Testis (tissue), 3 donors: Measurements from ENCODE around the gene TTLL10. TPM values are rescaled to one million over a fixed set of nuclear protein-coding genes. Genes with fewer than 3 reads are reported as not detected.

Experiments used
- DNase-seq: peaks from one replicate; pipeline ENCODE4 v3.0.0-alpha.2; 2019
- H3K27ac ChIP-seq, 2 donors: fragments of 200-600 bp; sonication (generic); one replicate each; pipeline ENCODE4 v1.5.1; 2019
- H3K27me3 ChIP-seq: fragments of 200-600 bp; sonication (generic); one replicate; pipeline ENCODE4 v1.5.1; 2019
- H3K36me3 ChIP-seq: fragments of 200-600 bp; sonication (generic); one replicate; pipeline ENCODE4 v1.5.1; 2017; ENCODE audit warnings: low read depth; ENCODE audit errors: missing control alignments
- H3K4me1 ChIP-seq: fragments of 200-600 bp; sonication (generic); one replicate; pipeline ENCODE4 v1.5.1; 2019
- H3K4me3 ChIP-seq, 2 donors: fragments of 200-600 bp; sonication (generic); one replicate each; pipeline ENCODE4 v1.5.1; 2017 to 2019
- H3K9me3 ChIP-seq: fragments of 200-600 bp; sonication (generic); one replicate; pipeline ENCODE4 v1.5.1; 2017
- POLR2A ChIP-seq: fragments of 450-650 bp; IDR thresholded peaks from one replicate; pipeline ENCODE4 v1.6.1; 2017; ENCODE audit warnings: antibody characterized with exemption, mild to moderate bottlenecking, moderate library complexity
- WGBS, 2 donors: methylation state at CpG; one replicate each; pipeline ENCODE4 v1.1.5; 2018; 5-methylcytosine and 5-hydroxymethylcytosine counted together
- intact Hi-C: fragments of 100-400 bp; cut with DNase I; formaldehyde crosslinking; loops from one replicate; pipeline ENCODE4 v1.15.1; 2023; ENCODE audit warnings: low total_unique reads
- polyA plus RNA-seq: library from polyadenylated mRNA; stranded (reverse); fragments of 350-450 nt; fragmentation: Illumina TruSeq; extraction: RNeasy Lipid Tissue Mini Kit (QIAGEN cat#74804); gene quantifications from one replicate; pipeline ENCODE4 v1.2.3, GENCODE V29; 2014; ENCODE audit warnings: low read depth, low replicate concordance; ENCODE audit not compliant: insufficient read depth
- total RNA-seq, 2 donors: library from RNA; depleted of rRNA; stranded (reverse); fragments of >200 nt; gene quantifications; one replicate each; pipeline ENCODE4 v1.2.3, GENCODE V29; 2016
- TF ChIP-seq, protein P1 (sequence below), 3 experiments: fragments of 450-650 bp in 2 of 3; fragments of 200-600 bp in 1 of 3; sonication (generic) in 1 of 3; IDR thresholded peaks; one replicate each; pipeline ENCODE4 v1.5.1; 2016 to 2019; ENCODE audit warnings: antibody characterized with exemption in 3 of 3, mild to moderate bottlenecking in 2 of 3, moderate library complexity in 1 of 3

Gene TTLL10
- total and polyA plus RNA-seq, 3 donors from 2014 or later = 20.4 to 58.0 (median 44.9) TPM

DNA sequence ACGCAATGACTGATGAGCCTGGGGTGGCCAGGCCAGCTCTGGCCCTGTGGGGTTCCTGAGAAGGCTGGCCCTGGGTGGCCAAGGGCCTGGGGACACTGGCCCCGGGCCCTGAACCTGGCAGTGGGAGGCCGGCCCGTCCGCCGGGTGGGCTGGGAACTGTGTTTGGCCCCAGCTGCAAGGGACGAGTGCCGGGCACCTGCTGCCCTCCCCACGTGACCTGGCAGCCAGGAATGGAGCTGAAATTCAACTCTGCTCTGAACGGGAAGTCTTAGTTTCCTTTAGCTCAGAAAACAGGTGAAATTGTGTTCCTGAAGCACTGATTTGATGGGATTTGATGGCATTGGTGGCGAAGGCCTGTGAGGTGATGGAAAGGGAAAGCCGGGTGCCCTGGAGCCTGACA is 8.2 kb upstream of the TTLL10 start:
- H3K27me3 ChIP-seq = no peaks in the 10 kb centered on the region

DNA sequence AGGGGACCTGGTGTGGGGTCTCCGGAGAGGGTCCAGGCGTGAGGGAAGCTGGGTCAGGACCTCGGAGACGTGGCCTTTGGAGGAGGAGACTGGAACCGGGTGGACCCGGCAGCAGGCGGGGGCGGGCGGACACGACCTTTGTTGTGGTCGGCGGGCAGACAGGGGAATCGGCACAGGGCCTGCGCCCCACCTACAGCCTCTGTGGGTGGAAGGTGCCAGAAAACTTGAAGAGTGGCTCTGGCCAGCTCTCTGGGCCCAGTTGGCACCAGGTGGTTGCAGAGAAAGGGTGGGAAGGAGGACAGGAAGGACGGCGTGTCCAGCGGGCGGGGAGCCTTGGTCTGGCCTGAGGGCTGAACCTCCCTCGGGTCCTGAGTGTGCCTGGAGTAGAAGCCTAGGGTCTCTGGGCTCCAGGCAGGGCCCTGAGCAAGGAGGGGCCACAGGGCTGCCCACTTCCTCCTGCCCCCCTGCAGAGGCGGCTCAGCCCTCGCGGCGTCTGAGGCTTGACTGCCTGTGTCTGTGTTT is 7.7 kb upstream of the TTLL10 start:
- Histone ChIP-seq H3K27ac (no peak overlapping the region), H3K4me1 (no peaks in the 10 kb centered on the region), H3K9me3 (no peaks in the 10 kb centered on the region), H3K36me3 (no peaks in the 10 kb centered on the region), H3K4me3 (no peak overlapping the region), H3K27me3 (no peaks in the 10 kb centered on the region)
- 66% methylated on average over 10 to 23 of the region's 23 CpGs for WGBS, 2 donors
- no peak for DNase-seq
- TF ChIP-seq, protein P1, sequence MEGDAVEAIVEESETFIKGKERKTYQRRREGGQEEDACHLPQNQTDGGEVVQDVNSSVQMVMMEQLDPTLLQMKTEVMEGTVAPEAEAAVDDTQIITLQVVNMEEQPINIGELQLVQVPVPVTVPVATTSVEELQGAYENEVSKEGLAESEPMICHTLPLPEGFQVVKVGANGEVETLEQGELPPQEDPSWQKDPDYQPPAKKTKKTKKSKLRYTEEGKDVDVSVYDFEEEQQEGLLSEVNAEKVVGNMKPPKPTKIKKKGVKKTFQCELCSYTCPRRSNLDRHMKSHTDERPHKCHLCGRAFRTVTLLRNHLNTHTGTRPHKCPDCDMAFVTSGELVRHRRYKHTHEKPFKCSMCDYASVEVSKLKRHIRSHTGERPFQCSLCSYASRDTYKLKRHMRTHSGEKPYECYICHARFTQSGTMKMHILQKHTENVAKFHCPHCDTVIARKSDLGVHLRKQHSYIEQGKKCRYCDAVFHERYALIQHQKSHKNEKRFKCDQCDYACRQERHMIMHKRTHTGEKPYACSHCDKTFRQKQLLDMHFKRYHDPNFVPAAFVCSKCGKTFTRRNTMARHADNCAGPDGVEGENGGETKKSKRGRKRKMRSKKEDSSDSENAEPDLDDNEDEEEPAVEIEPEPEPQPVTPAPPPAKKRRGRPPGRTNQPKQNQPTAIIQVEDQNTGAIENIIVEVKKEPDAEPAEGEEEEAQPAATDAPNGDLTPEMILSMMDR (IDR thresholded peaks at IDR 0.05) = no peak
- TF ChIP-seq POLR2A = no peak
- intact Hi-C loops = no loop called here

More for the DNA sequence above, 8.2 kb upstream of the TTLL10 start:
- 81 to 86% methylated on average over 12 of the region's 12 CpGs for WGBS, 2 donors
- H3K4me3 ChIP-seq = no peak overlapping the region
- intact Hi-C loops = no loop called here
- no peaks in the 10 kb centered on the region for H3K36me3 ChIP-seq
- no peak overlapping the region for H3K27ac ChIP-seq
- no peak for DNase-seq
- no peaks in the 10 kb centered on the region for H3K9me3 ChIP-seq
- TF ChIP-seq, protein P1 (IDR thresholded peaks at IDR 0.05) = no peak
- TF ChIP-seq POLR2A = no peak
- no peaks in the 10 kb centered on the region for H3K4me1 ChIP-seq

DNA sequence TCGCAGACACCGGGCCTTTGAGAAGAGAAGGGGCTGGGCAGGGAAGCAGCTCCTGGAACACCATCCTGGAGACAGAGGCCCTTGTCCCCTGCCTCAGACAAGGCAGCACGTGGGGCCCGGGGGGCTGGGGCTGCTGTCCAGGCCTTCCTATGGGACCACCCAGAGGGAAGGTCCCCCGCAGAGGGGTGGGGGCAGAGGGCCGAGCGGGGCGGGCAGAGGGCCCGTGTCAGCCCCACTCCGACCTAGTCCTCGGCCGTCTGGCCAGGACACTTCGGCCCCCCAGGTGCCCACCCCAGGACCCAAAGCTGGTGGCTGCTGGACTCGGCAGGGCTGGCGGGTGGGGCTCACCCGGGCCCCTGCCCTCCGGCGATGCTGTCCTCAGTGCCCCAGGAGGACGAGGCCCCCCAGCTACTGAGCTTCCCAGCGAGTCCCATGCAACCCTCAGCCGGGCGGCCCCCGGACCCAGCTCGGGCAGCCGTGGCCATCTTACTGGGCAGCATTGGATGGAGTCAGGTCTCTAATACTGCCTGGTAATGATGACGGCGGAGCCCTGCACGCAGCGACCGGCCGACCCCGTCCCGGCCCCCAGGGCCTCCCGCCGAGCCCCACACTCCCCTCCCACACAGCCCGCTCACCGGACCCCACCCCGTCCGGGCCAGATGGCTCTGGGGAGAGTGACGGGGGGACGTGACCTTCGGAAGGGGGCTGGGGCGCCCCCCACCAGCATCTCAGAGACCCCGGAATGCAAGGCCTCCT is 6.9 kb upstream of the TTLL10 start:
- intact Hi-C loops = no loop called here
- no peak overlapping the region for H3K4me3 ChIP-seq
- WGBS, 2 donors = 64 to 67% methylated on average over 13 to 27 of the region's 44 CpGs
- TF ChIP-seq POLR2A = no peak
- TF ChIP-seq, protein P1 (IDR thresholded peaks at IDR 0.05) = no peak
- no peaks in the 10 kb centered on the region for H3K27me3 ChIP-seq
- no peak overlapping the region for H3K27ac ChIP-seq
- no peak for DNase-seq
- no peaks in the 10 kb centered on the region for H3K4me1 ChIP-seq
- no peaks in the 10 kb centered on the region for H3K9me3 ChIP-seq
- H3K36me3 ChIP-seq = no peaks in the 10 kb centered on the region

DNA sequence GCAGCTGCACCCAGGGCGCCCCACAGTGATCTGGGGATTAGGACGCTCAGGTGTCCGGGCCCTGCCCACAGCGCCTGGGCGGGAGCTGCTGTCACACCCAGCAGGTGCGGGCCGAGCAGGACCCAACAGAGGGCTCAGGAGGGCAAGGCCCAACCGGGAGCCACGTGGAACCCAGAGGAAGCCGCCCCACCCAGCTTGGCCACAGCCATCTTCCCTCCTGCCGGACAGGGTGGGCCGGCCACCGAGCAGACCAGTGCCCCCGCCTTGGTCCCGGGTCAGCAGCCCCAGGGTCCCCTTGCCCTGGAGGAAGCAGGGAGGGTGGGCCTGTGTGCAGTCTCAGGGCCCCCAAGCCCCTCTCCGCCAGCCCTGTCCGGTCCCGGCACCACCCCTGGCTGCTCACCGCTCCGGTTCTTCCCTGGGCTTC is 6.3 kb upstream of the TTLL10 start:
- WGBS, 2 donors = 82 to 84% methylated on average over 13 to 14 of the region's 20 CpGs
- intact Hi-C loops = no loop called here
- no peaks in the 10 kb centered on the region for H3K9me3 ChIP-seq
- no peak overlapping the region for H3K4me3 ChIP-seq
- H3K4me1 ChIP-seq = no peaks in the 10 kb centered on the region
- no peak overlapping the region for H3K27ac ChIP-seq
- H3K27me3 ChIP-seq = no peaks in the 10 kb centered on the region
- TF ChIP-seq, protein P1 (IDR thresholded peaks at IDR 0.05) = no peak
- TF ChIP-seq POLR2A = no peak
- DNase-seq = no peak
- H3K36me3 ChIP-seq = no peaks in the 10 kb centered on the region
